Neural progenitor cell (in vitro differentiated cells): ENCODE results near the gene NOSTRIN.

Source experiments
- CTCF ChIP-seq: fragments of 200-600 bp; sonication (generic); IDR thresholded peaks from 2 replicates; pipeline ENCODE4 v1.5.1; 2017; ENCODE audit warnings: antibody characterized with exemption, mild to moderate bottlenecking
- EZH2 ChIP-seq: fragments of 200-600 bp; sonication (generic); IDR thresholded peaks from 2 replicates; pipeline ENCODE4 v1.6.1; 2017; ENCODE audit warnings: antibody characterized with exemption, mild to moderate bottlenecking, moderate library complexity

- TF ChIP-seq EZH2 (no peak), CTCF (no peak)
These were observed 19.6 kb downstream of the NOSTRIN start for GRCh38 chr2:168821992-168822391.
